Neutrophil (primary cell): Measurements from ENCODE around the gene RCC2.

Experiments
- H3K27ac ChIP-seq: fragments of 200-600 bp; sonication (generic); 2 replicates; pipeline ENCODE4 v1.5.1; 2016; ENCODE audit warnings: mild to moderate bottlenecking, moderate library complexity
- H3K27me3 ChIP-seq: fragments of 200-600 bp; sonication (generic); 2 replicates; pipeline ENCODE4 v1.6.0; 2016; ENCODE audit warnings: mild to moderate bottlenecking
- H3K36me3 ChIP-seq: fragments of 200-600 bp; sonication (generic); 2 replicates; pipeline ENCODE4 v1.5.1; 2017
- H3K4me1 ChIP-seq, 2 experiments: fragments of 200-600 bp in 1 of 2; sonication (generic) in 1 of 2; 1 replicate in 1 of 2; 2 replicates in 1 of 2; pipeline versions ENCODE4 v1.5.1 to v1.6.1; 2013 to 2016; ENCODE audit warnings: low read depth in 1 of 2, low read length in 1 of 2, mild to moderate bottlenecking in 1 of 2, moderate library complexity in 1 of 2; ENCODE audit not compliant: control insufficient read depth in 1 of 2, insufficient read depth in 1 of 2
- H3K4me3 ChIP-seq, 2 experiments: fragments of 200-600 bp in 1 of 2; sonication (generic) in 1 of 2; 1 replicate in 1 of 2; 2 replicates in 1 of 2; pipeline ENCODE4 v1.5.1; 2013 to 2016; ENCODE audit warnings: low read depth in 1 of 2, low read length in 1 of 2, mild to moderate bottlenecking in 1 of 2, moderate library complexity in 1 of 2
- H3K9me3 ChIP-seq: fragments of 200-600 bp; sonication (generic); 2 replicates; pipeline ENCODE4 v1.5.1; 2016
- CTCF ChIP-seq: fragments of 200-600 bp; sonication (generic); IDR thresholded peaks from 2 replicates; pipeline ENCODE4 v1.5.1; 2016; ENCODE audit warnings: antibody characterized with exemption

RCC2 gene

GRCh38 chr1:17420391-17420918 lies 19.0 kb downstream of the RCC2 start:
- peaks cover 61% of the 10 kb centered on the region for H3K36me3 ChIP-seq
- no peaks in the 10 kb centered on the region for H3K4me1 ChIP-seq
- no peak overlapping the region for H3K4me3 ChIP-seq
- H3K9me3 ChIP-seq, result no peaks in the 10 kb centered on the region
- TF ChIP-seq CTCF, result no peak
- no peak overlapping the region for H3K27ac ChIP-seq
- H3K27me3 ChIP-seq, result no peaks in the 10 kb centered on the region

- H3K4me3 ChIP-seq, result no peak overlapping the region
- H3K27ac ChIP-seq, result no peak overlapping the region
- no peaks in the 10 kb centered on the region for H3K4me1 ChIP-seq
- peaks cover 61% of the 10 kb centered on the region for H3K36me3 ChIP-seq
- H3K9me3 ChIP-seq, result no peaks in the 10 kb centered on the region
- no peaks in the 10 kb centered on the region for H3K27me3 ChIP-seq
- TF ChIP-seq CTCF, result peak; percentile 98
These were observed 19.7 kb downstream of the RCC2 start for GRCh38 chr1:17419626-17420328.

GRCh38 chr1:17416389-17416788 lies 23.1 kb downstream of the RCC2 start:
- Histone ChIP-seq H3K27ac (no peak overlapping the region), H3K27me3 (no peaks in the 10 kb centered on the region), H3K4me3 (no peak overlapping the region), H3K4me1 (no peaks in the 10 kb centered on the region), H3K36me3 (peaks cover 67% of the 10 kb centered on the region), H3K9me3 (no peaks in the 10 kb centered on the region)
- no peak for TF ChIP-seq CTCF

- Histone ChIP-seq H3K4me1 (no peaks in the 10 kb centered on the region), H3K9me3 (no peaks in the 10 kb centered on the region), H3K36me3 (peaks cover 89% of the 10 kb centered on the region), H3K4me3 (no peak overlapping the region), H3K27ac (no peak overlapping the region), H3K27me3 (no peaks in the 10 kb centered on the region)
- no peak for TF ChIP-seq CTCF
These were observed 25.5 kb downstream of the RCC2 start for GRCh38 chr1:17414022-17414421.

- Histone ChIP-seq H3K27ac (no peak overlapping the region), H3K27me3 (no peaks in the 10 kb centered on the region), H3K4me1 (no peaks in the 10 kb centered on the region), H3K36me3 (peaks cover 90% of the 10 kb centered on the region), H3K9me3 (no peaks in the 10 kb centered on the region), H3K4me3 (no peak overlapping the region)
- TF ChIP-seq CTCF, result no peak
These were observed 27.2 kb downstream of the RCC2 start for GRCh38 chr1:17412093-17412870.
